ENCODE data around the gene ITGAD. TPM values are rescaled to one million over a fixed set of nuclear protein-coding genes. Genes with fewer than 3 reads are reported as not detected.

ITGAD gene
- total and polyA plus RNA-seq, 2 donors (not counting 3 experiments of a cell fraction or from before 2014, with no cell fraction given), result not detected

DNA sequence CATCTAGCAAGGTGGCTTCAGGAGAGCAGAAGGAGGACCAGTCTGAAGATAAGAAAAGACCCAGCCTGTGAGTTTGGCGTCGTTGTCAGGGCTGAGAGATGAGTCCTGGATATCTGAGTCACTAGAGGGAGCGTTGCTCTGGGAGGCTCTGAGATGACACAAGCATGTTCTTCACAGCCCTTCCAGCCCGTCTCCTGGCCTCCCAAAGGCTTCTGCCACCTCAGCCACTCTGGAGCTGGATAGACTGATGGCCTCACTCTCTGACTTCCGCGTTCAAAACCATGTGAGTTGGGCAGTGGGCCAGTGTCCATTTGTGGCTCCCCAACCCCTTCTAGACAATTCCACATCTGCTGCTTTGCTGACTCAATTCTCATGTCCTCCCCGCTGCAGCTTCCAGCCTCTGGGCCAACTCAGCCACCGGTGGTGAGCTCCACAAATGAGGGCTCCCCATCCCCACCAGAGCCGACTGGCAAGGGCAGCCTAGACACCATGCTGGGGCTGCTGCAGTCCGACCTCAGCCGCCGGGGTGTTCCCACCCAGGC lies 81.1 kb downstream of the ITGAD start:
- ChIA-PET POLR2A (no interaction called here), CTCF (interaction anchor here (0.9 to 2.0 kb wide), 4 partner anchors 14 to 490 kb away, joined by 3 to 11 read pairs (median 4); partner anchors contain the start of gene RUSF1)
- no peaks in the 10 kb centered on the region for H3K9me1 ChIP-seq (replicated peaks; ENCODE audit: control insufficient read depth, extremely low read depth, insufficient read depth, low read length)
- peaks cover 14% of the 10 kb centered on the region for H3K4me1 ChIP-seq (ENCODE audit: control insufficient read depth, extremely low read depth, insufficient read depth, low read length)
- H3K9me3 ChIP-seq (replicated peaks; ENCODE audit: control insufficient read depth, insufficient read depth, low read length), result no peaks in the 10 kb centered on the region
- BruUV-seq (replicated peaks), result no TSS peak
- H3K9ac ChIP-seq (replicated peaks; ENCODE audit: extremely low read depth, insufficient read depth, low read length), result no peak overlapping the region
- DNase-seq (ENCODE audit: low read depth, low spot score), result no peak
- H4K20me1 ChIP-seq (replicated peaks; ENCODE audit: control insufficient read depth, extremely low read depth, insufficient read depth, low read length), result no peaks in the 10 kb centered on the region
- TF ChIP-seq FOS (IDR thresholded peaks at IDR 0.05; ENCODE audit: borderline replicate concordance, insufficient read depth, low read length) (no peak), MYC (IDR thresholded peaks at IDR 0.05; ENCODE audit: low read depth, low read length) (no peak), JUN (IDR thresholded peaks at IDR 0.05; ENCODE audit: borderline replicate concordance, insufficient read depth, insufficient read length, low read depth) (no peak), POLR2A (IDR thresholded peaks at IDR 0.05; ENCODE audit: low read depth, low read length) (no peak), GATA2 (IDR thresholded peaks at IDR 0.05; ENCODE audit: insufficient read depth, insufficient read length, low read depth, low read length) (no peak), EZH2 (IDR thresholded peaks at IDR 0.05; ENCODE audit: borderline replicate concordance, low read depth, low read length, severe bottlenecking) (no peak)
- TF ChIP-seq, protein P1, sequence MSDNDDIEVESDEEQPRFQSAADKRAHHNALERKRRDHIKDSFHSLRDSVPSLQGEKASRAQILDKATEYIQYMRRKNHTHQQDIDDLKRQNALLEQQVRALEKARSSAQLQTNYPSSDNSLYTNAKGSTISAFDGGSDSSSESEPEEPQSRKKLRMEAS (IDR thresholded peaks at IDR 0.05; ENCODE audit: insufficient read depth, insufficient read length), result no peak
- H3K27ac ChIP-seq (ENCODE audit: insufficient read depth, low read depth, low read length), result no peak overlapping the region
- H2AFZ ChIP-seq (ENCODE audit: low read depth, low read length), result no peak overlapping the region
- H3K4me3 ChIP-seq (replicated peaks in 1 of 3; ENCODE audit: insufficient read depth in 1 of 3, low read depth in 1 of 3, low read length in 3 of 3), result no peak overlapping the region
- dilution Hi-C loops (cut with MboI; ENCODE audit: extremely low pct_ligation_motif_present, low sequenced_read_pairs), result no loop called here
- peaks cover 31% of the 10 kb centered on the region for H3K79me2 ChIP-seq (ENCODE audit: control insufficient read depth, insufficient read depth, low read length)
- FAIRE-seq, result no peak
- peaks cover 19 to 20% of the 10 kb centered on the region in 2 experiments for H3K36me3 ChIP-seq (ENCODE audit: control insufficient read depth in 2 of 2, extremely low read depth in 1 of 2, insufficient read depth in 2 of 2, low read length in 2 of 2)
- no peaks in the 10 kb centered on the region for H3K27me3 ChIP-seq (ENCODE audit: control insufficient read depth in 2 of 2, insufficient read depth in 2 of 2, low read length in 2 of 2)
- intact Hi-C loops (cut with micrococcal nuclease), result loop anchor here (5.0 kb wide), 2 partner anchors 238 to 393 kb away; a partner anchor contains a TSS
- H3K4me2 ChIP-seq (ENCODE audit: insufficient read depth, low read length), result no peak overlapping the region

All from endothelial cell of umbilical vein (primary cell).